Subcutaneous abdominal adipose tissue (tissue), 5 donors: ENCODE measurements around the gene FAM161B.

Experiments used
- H3K27ac ChIP-seq: one replicate; pipeline ENCODE4 v1.7.0; 2013; ENCODE audit warnings: low read depth, mild to moderate bottlenecking, inconsistent platforms, low read length, moderate library complexity
- H3K27me3 ChIP-seq, 5 donors: one replicate each; pipeline ENCODE4 v1.7.0; 2013; ENCODE audit warnings: low read length in 5 of 5, inconsistent platforms in 1 of 5; ENCODE audit not compliant: control insufficient read depth in 5 of 5, insufficient read depth in 4 of 5
- H3K36me3 ChIP-seq, 5 donors: one replicate each; pipeline ENCODE4 v1.7.0; 2013; ENCODE audit warnings: low read length in 5 of 5; ENCODE audit not compliant: control insufficient read depth in 5 of 5, insufficient read depth in 5 of 5
- H3K4me1 ChIP-seq, 5 donors: one replicate each; pipeline ENCODE4 v1.7.0; 2013; ENCODE audit warnings: low read length in 5 of 5, mild to moderate bottlenecking in 3 of 5, moderate library complexity in 1 of 5; ENCODE audit not compliant: control insufficient read depth in 5 of 5, insufficient read depth in 5 of 5
- H3K4me3 ChIP-seq, 5 donors: one replicate each; pipeline ENCODE4 v1.7.0; 2013; ENCODE audit warnings: low read length in 5 of 5, low read depth in 1 of 5
- H3K9ac ChIP-seq, 5 donors: one replicate each; pipeline ENCODE4 v1.7.0; 2013; ENCODE audit warnings: low read length in 5 of 5, mild to moderate bottlenecking in 4 of 5, moderate library complexity in 3 of 5
- H3K9me3 ChIP-seq, 5 donors: one replicate each; pipeline ENCODE4 v1.7.0; 2013; ENCODE audit warnings: low read length in 5 of 5; ENCODE audit not compliant: control insufficient read depth in 5 of 5
- donor health status: healthy.
- donor health status: healthy.
- donor health status: healthy.
- donor health status: healthy.
- donor health status: healthy.

Gene FAM161B

DNA sequence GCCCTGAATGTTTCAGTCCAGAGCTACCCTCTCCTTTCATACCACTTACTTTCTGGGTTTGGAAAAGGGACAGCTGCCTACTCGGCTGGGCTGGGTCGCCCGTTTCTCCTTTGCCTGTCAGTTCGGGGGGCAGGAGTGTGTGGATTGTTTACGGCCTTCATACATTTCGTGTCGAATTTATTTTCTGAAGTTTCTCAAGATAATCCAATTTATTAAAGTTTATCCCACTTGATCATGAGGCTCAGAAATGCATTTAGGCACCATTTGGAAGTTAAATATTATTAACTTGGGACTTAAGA, 62.6 kb downstream of the FAM161B start:
- Histone ChIP-seq H3K9me3 (no peaks in the 10 kb centered on the region), H3K36me3 (peaks cover 0 to 4% (median 0%) of the 10 kb centered on the region in 5 donors), H3K27me3 (no peaks in the 10 kb centered on the region), H3K9ac (peak overlapping the region; percentile 95 to 100 (median 99)), H3K4me1 (peaks cover 0 to 32% (median 21%) of the 10 kb centered on the region in 5 donors), H3K27ac (peak overlapping the region; percentile 95), H3K4me3 (peak overlapping the region; percentile 87 to 97 (median 91))

DNA sequence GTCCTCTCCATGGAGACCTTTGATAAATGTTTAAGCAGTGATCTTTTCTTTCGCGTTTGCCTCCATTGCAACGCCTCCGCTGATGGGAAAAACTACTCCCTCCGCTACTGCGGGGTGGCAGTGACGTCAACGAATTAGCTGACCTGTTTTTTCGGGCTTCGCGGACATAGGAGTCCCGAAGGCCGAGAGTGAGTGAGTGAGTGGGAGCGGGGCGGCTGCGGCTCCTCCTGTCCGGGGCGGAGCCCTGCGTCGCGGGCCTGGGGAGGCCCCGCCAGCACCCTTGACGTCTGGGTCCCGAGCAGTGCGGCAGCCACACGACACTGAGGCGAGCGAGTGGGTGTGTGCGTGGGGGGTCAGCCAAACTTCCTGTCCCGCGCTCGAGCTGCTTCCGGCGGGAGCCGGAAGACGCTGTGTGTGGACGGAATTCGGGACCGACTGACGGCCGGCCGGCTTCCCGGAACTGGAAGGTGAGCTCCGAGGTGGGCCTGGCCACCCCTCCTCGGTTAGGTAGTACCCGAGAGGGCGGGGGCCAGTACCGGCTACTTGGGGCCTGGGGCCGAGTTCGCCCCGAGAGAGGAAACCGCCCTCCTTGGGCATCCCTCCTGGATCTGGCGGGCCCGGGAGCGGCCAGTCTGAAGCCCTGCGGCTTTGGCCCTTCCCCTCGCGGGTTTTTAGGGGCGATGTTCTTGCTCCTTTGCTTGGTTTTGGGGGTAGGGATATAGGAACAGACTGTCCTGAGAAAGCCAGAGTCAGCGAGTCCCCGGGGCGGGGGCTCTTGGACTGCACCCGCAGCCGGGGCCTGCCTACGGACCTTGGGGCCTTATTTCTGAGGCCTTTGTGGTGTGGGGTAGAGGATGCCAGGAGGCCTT, 63.2 kb downstream of the FAM161B start, which contains the start of gene ZNF410:
Gene ZNF410 (plus strand): TSS at position 411 of the 869 bp plus-strand sequence. CDS start 5,317 bp downstream, outside the sequence.
- H3K4me1 ChIP-seq = peaks cover 0 to 32% (median 21%) of the 10 kb centered on the region in 5 donors
- no peaks in the 10 kb centered on the region for H3K9me3 ChIP-seq
- H3K9ac ChIP-seq = peak within 1 kb of the TSS; percentile 97 to 100 (median 99)
- H3K27me3 ChIP-seq = no peaks in the 10 kb centered on the region
- H3K4me3 ChIP-seq = peak within 1 kb of the TSS; percentile 87 to 97 (median 91)
- peak within 1 kb of the TSS; percentile 95 for H3K27ac ChIP-seq
- peaks cover 0 to 1% (median 0%) of the 10 kb centered on the region in 5 donors for H3K36me3 ChIP-seq

DNA sequence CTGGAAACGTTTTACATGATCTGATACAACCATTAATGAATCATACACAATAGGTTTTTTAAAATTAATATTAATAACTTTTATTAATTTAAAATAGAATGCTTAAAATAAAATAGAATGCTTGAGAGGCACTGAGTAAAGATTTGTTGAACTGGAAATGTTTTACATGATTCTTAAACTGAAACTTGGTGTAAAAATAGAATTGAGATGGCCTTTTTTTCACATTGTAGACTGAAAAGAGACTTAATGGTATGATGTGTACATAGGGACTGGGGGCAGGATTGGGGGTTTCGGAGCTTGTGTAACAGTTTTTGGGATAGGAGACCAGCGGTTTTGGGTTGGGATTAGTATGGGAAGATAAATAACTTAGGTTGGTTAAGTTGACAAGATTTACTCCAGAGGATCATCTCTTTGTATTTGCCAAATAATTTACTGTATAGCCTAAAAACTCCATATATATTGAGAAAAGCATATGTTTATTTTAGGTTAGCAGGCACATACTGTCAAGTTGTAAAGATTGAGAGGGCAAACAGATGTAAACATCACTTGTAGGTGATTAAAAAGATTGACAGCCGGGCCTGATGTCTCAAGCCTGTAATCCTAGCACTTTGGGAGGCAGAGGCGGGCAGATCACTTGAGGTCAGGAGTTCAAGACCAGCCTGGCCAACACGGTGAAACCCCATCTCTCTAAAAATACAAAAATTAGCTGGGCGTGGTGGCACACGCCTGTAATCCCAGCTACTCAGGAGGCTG, 65.3 kb downstream of the FAM161B start:
- Histone ChIP-seq H3K9me3 (no peaks in the 10 kb centered on the region), H3K9ac (no peak overlapping the region), H3K27me3 (no peaks in the 10 kb centered on the region), H3K36me3 (no peaks in the 10 kb centered on the region), H3K27ac (no peak overlapping the region), H3K4me3 (no peak overlapping the region), H3K4me1 (peaks cover 0 to 32% (median 21%) of the 10 kb centered on the region in 5 donors)
